Gastrocnemius medialis (tissue), 4 donors: ENCODE measurements around the gene TIAM2. TPM values are rescaled to one million over a fixed set of nuclear protein-coding genes. Genes with fewer than 3 reads are reported as not detected.

Experiments
- ATAC-seq, 2 donors: fragments of 150-250 bp; one replicate each; pipeline ENCODE4 v1.9.1; 2016
- DNase-seq, 2 donors: peaks; one replicate each; pipeline ENCODE4 v3.0.0-alpha.2; 2019
- H3K27ac ChIP-seq, 4 donors: fragments of 200-600 bp; sonication (generic); 1 replicate in 1 of 4; 2 replicates in 3 of 4; pipeline ENCODE4 v1.5.1; 2016 to 2018; ENCODE audit warnings: mild to moderate bottlenecking in 2 of 4, moderate library complexity in 1 of 4
- H3K27me3 ChIP-seq, 3 donors: fragments of 200-600 bp; sonication (generic) in 2 of 3; 1 replicate in 1 of 3; 2 replicates in 2 of 3; pipeline versions ENCODE4 v1.5.1 to v1.6.0; 2016 to 2019; ENCODE audit warnings: mild to moderate bottlenecking in 1 of 3, moderate library complexity in 1 of 3
- H3K36me3 ChIP-seq, 2 donors: fragments of 200-600 bp; sonication (generic) in 1 of 2; one replicate each; pipeline ENCODE4 v1.5.1; 2017 to 2018
- H3K4me1 ChIP-seq, 2 donors: fragments of 200-600 bp; sonication (generic) in 1 of 2; one replicate each; pipeline ENCODE4 v1.5.1; 2016 to 2017; ENCODE audit warnings: mild to moderate bottlenecking in 2 of 2
- H3K4me3 ChIP-seq, 4 donors: fragments of 200-600 bp; sonication (generic) in 3 of 4; 1 replicate in 1 of 4; 2 replicates in 3 of 4; pipeline ENCODE4 v1.5.1; 2016 to 2019; ENCODE audit warnings: mild to moderate bottlenecking in 2 of 4
- H3K9me3 ChIP-seq, 3 donors: fragments of 200-600 bp; sonication (generic) in 2 of 3; 1 replicate in 1 of 3; 2 replicates in 2 of 3; pipeline ENCODE4 v1.5.1; 2016 to 2019
- POLR2A ChIP-seq, 2 donors: fragments of 450-650 bp; IDR thresholded peaks; one replicate each; pipeline ENCODE4 v1.6.1; 2017; ENCODE audit warnings: antibody characterized with exemption in 2 of 2, mild to moderate bottlenecking in 2 of 2, moderate library complexity in 2 of 2
- in situ Hi-C, 4 donors: fragments of 200-750 bp; cut with MboI; loops; one replicate each; pipeline versions ENCODE4 v1.15.0 to v1.8.0; 2017; ENCODE audit warnings: low sequenced_read_pairs in 4 of 4
- intact Hi-C: fragments of 100-400 bp; cut with DNase I; formaldehyde crosslinking; loops from one replicate; pipeline ENCODE4 v1.15.1; 2023; ENCODE audit warnings: low total_unique reads
- total RNA-seq, 4 donors: library from RNA; depleted of rRNA; stranded (reverse); fragments of >200 nt; gene quantifications; one replicate each; pipeline versions ENCODE4 v1.1.0 to v1.2.3, GENCODE V29; 2016
- TF ChIP-seq, protein P1 (sequence below), 5 experiments: fragments of 450-650 bp in 3 of 5; fragments of 200-600 bp in 2 of 5; sonication (generic) in 2 of 5; IDR thresholded peaks in 4 of 5; conservative IDR thresholded peaks in 1 of 5; 1 replicate in 4 of 5; 2 replicates in 1 of 5; pipeline ENCODE4 v1.5.1; 2016 to 2019; ENCODE audit warnings: antibody characterized with exemption in 5 of 5, mild to moderate bottlenecking in 3 of 5, moderate library complexity in 3 of 5

Gene TIAM2
- total RNA-seq, 4 donors from 2014 or later: 4.4 to 18.8 (median 13.6) TPM

DNA sequence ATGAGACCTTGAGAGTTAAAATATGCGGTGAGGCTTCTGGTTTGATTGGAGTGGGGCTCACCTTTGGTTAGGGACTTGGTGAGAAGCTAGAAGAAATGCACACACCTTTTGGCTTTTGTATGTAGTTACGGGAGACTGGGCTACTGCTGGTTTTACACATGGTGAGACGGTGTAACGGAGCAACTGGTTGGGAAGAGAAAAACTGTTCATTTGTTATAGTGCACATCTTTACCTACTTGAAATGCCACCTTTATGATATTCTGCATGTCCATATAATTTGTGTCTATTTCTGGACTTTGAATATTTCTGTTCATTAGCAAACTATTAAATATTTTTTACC is 31.6 kb downstream of the TIAM2 start:
- Histone ChIP-seq H3K4me1 (peaks cover 7 to 15% of the 10 kb centered on the region in 2 donors), H3K36me3 (no peaks in the 10 kb centered on the region), H3K27me3 (no peaks in the 10 kb centered on the region), H3K27ac (peak overlapping the region in 3 of 4 donors; percentile 40 to 55 (median 54)), H3K4me3 (no peak overlapping the region), H3K9me3 (no peaks in the 10 kb centered on the region)
- intact Hi-C loops: no loop called here
- peak in 1 of 2 donors; percentile 5 for ATAC-seq
- in situ Hi-C loops: no loop called here
- no peak for TF ChIP-seq POLR2A (IDR thresholded peaks at IDR 0.05)
- TF ChIP-seq, protein P1, sequence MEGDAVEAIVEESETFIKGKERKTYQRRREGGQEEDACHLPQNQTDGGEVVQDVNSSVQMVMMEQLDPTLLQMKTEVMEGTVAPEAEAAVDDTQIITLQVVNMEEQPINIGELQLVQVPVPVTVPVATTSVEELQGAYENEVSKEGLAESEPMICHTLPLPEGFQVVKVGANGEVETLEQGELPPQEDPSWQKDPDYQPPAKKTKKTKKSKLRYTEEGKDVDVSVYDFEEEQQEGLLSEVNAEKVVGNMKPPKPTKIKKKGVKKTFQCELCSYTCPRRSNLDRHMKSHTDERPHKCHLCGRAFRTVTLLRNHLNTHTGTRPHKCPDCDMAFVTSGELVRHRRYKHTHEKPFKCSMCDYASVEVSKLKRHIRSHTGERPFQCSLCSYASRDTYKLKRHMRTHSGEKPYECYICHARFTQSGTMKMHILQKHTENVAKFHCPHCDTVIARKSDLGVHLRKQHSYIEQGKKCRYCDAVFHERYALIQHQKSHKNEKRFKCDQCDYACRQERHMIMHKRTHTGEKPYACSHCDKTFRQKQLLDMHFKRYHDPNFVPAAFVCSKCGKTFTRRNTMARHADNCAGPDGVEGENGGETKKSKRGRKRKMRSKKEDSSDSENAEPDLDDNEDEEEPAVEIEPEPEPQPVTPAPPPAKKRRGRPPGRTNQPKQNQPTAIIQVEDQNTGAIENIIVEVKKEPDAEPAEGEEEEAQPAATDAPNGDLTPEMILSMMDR (IDR thresholded peaks at IDR 0.05 in 4 of 5, conservative IDR thresholded peaks at IDR 0.05 in 1 of 5): no peak
- DNase-seq: no peak

DNA sequence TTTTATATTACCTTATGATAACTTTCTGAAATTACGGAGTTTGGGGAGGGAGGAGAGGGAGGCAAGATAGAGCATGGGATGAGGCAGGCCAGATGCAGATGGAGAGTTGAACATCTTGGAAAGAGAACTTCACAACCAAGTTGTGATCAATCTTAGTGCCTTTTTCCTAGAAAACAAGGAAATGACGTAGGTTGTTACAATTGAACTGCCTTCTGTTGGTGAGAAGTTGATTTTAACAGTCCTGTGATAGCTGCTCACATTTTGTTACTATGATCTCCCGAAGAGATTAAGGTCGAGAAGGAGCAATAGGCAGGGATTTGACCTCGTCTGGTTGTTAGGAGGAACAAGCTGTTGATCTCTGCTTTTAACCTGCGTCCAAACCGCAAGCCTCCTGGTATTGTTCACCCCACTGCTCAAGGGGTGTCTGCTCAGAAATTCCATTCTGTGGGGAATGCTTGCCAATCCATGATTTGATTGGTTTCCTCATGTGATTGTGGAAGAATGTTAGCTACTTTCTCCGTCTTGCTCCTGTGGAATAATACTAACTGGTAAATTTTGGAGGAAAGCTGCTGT is 35.1 kb downstream of the TIAM2 start:
- intact Hi-C loops (no loop called here), in situ Hi-C loops (no loop called here)
- TF ChIP-seq POLR2A (IDR thresholded peaks at IDR 0.05): no peak
- TF ChIP-seq, protein P1 (IDR thresholded peaks at IDR 0.05 in 4 of 5, conservative IDR thresholded peaks at IDR 0.05 in 1 of 5): no peak
- ATAC-seq (no peak), DNase-seq (no peak)
- Histone ChIP-seq H3K36me3 (no peaks in the 10 kb centered on the region), H3K27ac (no peak overlapping the region), H3K9me3 (no peaks in the 10 kb centered on the region), H3K4me1 (peaks cover 7 to 12% of the 10 kb centered on the region in 2 donors), H3K27me3 (no peaks in the 10 kb centered on the region), H3K4me3 (no peak overlapping the region)

DNA sequence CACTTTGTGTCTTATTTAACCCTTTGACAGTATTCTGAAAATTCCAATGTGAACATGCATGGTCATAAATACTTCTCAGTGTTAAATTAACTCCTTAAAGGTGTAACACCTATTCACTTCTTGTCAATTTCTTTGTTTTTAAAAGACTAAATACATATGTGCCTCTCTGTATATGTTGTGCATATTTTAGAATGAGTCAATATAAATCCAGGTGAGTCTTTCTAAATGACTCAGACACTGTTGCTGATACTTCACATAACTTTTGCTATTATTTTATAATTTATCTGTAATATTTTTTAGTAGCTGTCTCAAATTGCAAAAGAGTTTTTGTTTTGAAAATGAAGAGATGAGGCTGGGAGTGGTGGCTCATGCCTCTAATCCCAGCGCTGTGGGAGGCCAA is 36.0 kb downstream of the TIAM2 start:
- ATAC-seq: no peak
- H3K4me3 ChIP-seq: no peak overlapping the region
- intact Hi-C loops (no loop called here), in situ Hi-C loops (no loop called here)
- DNase-seq: no peak
- no peaks in the 10 kb centered on the region for H3K27me3 ChIP-seq
- no peaks in the 10 kb centered on the region for H3K9me3 ChIP-seq
- no peak overlapping the region for H3K27ac ChIP-seq
- H3K4me1 ChIP-seq: peaks cover 7 to 10% of the 10 kb centered on the region in 2 donors
- no peaks in the 10 kb centered on the region for H3K36me3 ChIP-seq
- TF ChIP-seq, protein P1 (IDR thresholded peaks at IDR 0.05 in 4 of 5, conservative IDR thresholded peaks at IDR 0.05 in 1 of 5): no peak
- no peak for TF ChIP-seq POLR2A (IDR thresholded peaks at IDR 0.05)

DNA sequence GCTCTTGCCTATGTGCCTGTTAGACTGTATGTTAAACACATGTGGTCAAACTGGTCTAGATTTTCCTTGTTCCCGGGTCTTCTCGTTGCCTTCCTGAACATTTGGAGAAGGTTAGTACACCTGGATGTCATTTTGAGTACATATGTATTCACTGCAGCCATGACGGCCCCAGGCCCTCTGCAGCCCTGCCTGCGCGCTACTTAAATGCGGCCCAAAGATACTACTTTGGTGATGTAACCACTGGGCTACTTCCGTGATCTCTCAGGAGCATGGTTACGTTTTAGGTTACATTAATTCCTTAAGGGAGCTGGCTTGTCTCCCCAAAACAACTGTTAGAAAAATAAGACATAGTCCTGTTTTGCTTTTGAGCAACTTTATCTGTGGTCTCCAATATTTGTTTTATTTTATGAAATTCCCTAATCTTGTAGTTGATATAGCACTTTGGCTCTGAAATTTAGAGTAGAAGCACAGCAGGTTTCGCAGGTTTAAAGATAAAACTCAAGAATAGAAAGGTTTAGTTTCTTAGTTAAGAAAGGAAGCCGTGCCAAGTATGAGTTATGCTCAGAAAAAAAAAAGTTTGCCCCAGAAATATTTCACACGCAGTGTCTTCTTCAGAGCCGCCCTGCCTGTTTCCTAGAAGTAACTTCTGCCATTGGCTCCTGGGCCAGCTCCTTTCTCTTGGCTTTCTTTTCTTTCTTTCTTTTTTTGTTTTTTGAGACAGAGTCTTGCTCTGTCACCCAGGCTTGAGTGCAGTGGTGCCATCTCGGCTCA is 38.1 kb downstream of the TIAM2 start:
- Histone ChIP-seq H3K4me3 (no peak overlapping the region), H3K27me3 (no peaks in the 10 kb centered on the region), H3K27ac (no peak overlapping the region), H3K4me1 (no peaks in the 10 kb centered on the region), H3K9me3 (no peaks in the 10 kb centered on the region), H3K36me3 (no peaks in the 10 kb centered on the region)
- TF ChIP-seq, protein P1 (IDR thresholded peaks at IDR 0.05 in 4 of 5, conservative IDR thresholded peaks at IDR 0.05 in 1 of 5): no peak
- no peak for TF ChIP-seq POLR2A (IDR thresholded peaks at IDR 0.05)
- ATAC-seq (no peak), DNase-seq (no peak)
- in situ Hi-C loops: no loop called here
- intact Hi-C loops: no loop called here
